HEK293 (cell line): ENCODE data around the gene NAPA.

Experiments
- CTCF ChIP-seq: fragments of 450-650 bp; formaldehyde crosslinking; IDR thresholded peaks from 2 replicates; pipeline ENCODE4 v1.5.1; 2016; ENCODE audit warnings: missing biosample characterization, missing genetic modification characterization
- KLF1 ChIP-seq: fragments of 450-650 bp; formaldehyde crosslinking; IDR thresholded peaks from 2 replicates; pipeline ENCODE4 v1.5.1; 2016; ENCODE audit warnings: missing biosample characterization, missing genetic modification characterization
- PRDM10 ChIP-seq: fragments of 450-650 bp; formaldehyde crosslinking; IDR thresholded peaks from 2 replicates; pipeline ENCODE4 v1.5.1; 2016; ENCODE audit warnings: missing biosample characterization, missing genetic modification characterization
- REST ChIP-seq: fragments of 450-650 bp; formaldehyde crosslinking; IDR thresholded peaks from 2 replicates; pipeline ENCODE4 v1.5.1; 2016; ENCODE audit warnings: missing biosample characterization, missing genetic modification characterization
- SP2 ChIP-seq: fragments of 450-650 bp; formaldehyde crosslinking; IDR thresholded peaks from 2 replicates; pipeline ENCODE4 v1.5.1; 2016; ENCODE audit warnings: missing biosample characterization, missing genetic modification characterization
- YY1 ChIP-seq: fragments of 450-650 bp; formaldehyde crosslinking; IDR thresholded peaks from 2 replicates; pipeline ENCODE4 v1.5.1; 2018; ENCODE audit warnings: missing biosample characterization, missing genetic modification characterization
- ZNF146 ChIP-seq: fragments of 450-650 bp; formaldehyde crosslinking; IDR thresholded peaks from 2 replicates; pipeline ENCODE4 v1.5.1; 2016; ENCODE audit warnings: missing biosample characterization, missing genetic modification characterization
- ZNF391 ChIP-seq: fragments of 450-650 bp; formaldehyde crosslinking; IDR thresholded peaks from 2 replicates; pipeline ENCODE4 v1.5.1; 2016; ENCODE audit warnings: low read depth, missing biosample characterization, missing genetic modification characterization, borderline replicate concordance
- ZNF488 ChIP-seq: fragments of 450-650 bp; formaldehyde crosslinking; IDR thresholded peaks from 2 replicates; pipeline ENCODE4 v1.5.1; 2016; ENCODE audit warnings: missing biosample characterization, missing genetic modification characterization
- ZNF518A ChIP-seq: fragments of 450-650 bp; formaldehyde crosslinking; conservative IDR thresholded peaks from 2 replicates; pipeline ENCODE4 v1.5.1; 2016; ENCODE audit warnings: low read depth, missing biosample characterization, missing genetic modification characterization
- ZSCAN4 ChIP-seq: fragments of 450-650 bp; formaldehyde crosslinking; IDR thresholded peaks from 2 replicates; pipeline ENCODE4 v1.5.1; 2017; ENCODE audit warnings: missing biosample characterization, missing genetic modification characterization

GRCh38 chr19:47493378-47494210, 21.3 kb downstream of the NAPA start:
- TF ChIP-seq CTCF (tag by site-specific recombination) = no peak
- no peak for TF ChIP-seq YY1 (tag by site-specific recombination)
- TF ChIP-seq PRDM10 (tag by site-specific recombination) = no peak
- TF ChIP-seq ZSCAN4 (tag by site-specific recombination) = no peak
- no peak for TF ChIP-seq ZNF146 (tag by site-specific recombination)
- TF ChIP-seq ZNF391 (tag by site-specific recombination) = no peak
- no peak for TF ChIP-seq SP2 (tag by site-specific recombination)
- TF ChIP-seq ZNF518A (tag by site-specific recombination) = no peak
- no peak for TF ChIP-seq REST
- no peak for TF ChIP-seq KLF1 (tag by site-specific recombination)
- no peak for TF ChIP-seq ZNF488
